HCT116 (cell line): ENCODE data around the gene PPHLN1. TPM values are rescaled to one million over a fixed set of nuclear protein-coding genes. Genes with fewer than 3 reads are reported as not detected.

Experiments used
- ATAC-seq: fragments of 200-7000 bp; cut with Tn5 transposase; 2 replicates; pipeline ENCODE4 v1.9.1; 2020; ENCODE audit warnings: mild to moderate bottlenecking, moderate library complexity
- BruUV-seq: library from RNA; stranded (reverse); fragments of 400-500 nt; replicated peaks from 2 replicates; lab custom pipeline; 2021; lab: Mats Ljungman, UMichigan
- CTCF ChIA-PET: fragments of 300-600 bp; sonication (Branson Sonifier 250); formaldehyde crosslinking; loops from one replicate; lab custom pipeline; 2021; ENCODE audit warnings: antibody characterized with exemption; lab: Charles Lee
- POLR2A ChIA-PET: fragments of 300-600, 350-600 bp; sonication (Branson Sonifier 250); formaldehyde crosslinking; loops from one replicate; lab custom pipeline; 2021; ENCODE audit warnings: antibody characterized with exemption; lab: Charles Lee
- RAD21 ChIA-PET, 2 experiments: fragments of 300-600 bp; sonication (Branson Sonifier 250); formaldehyde crosslinking; loops; one replicate each; lab custom pipeline; 2023; ENCODE audit warnings: low total read pairs in 2 of 2; ENCODE audit not compliant: uncharacterized antibody in 2 of 2, unreplicated experiment in 2 of 2, low non-redundant PET in 1 of 2; lab: Charles Lee
- DNase-seq: peaks from one replicate; pipeline ENCODE4 v3.0.0-alpha.2; 2010; ENCODE audit warnings: low read depth, low spot score
- H2AFZ ChIP-seq: fragments of 200-600 bp; shearing (Covaris generic), sonication (generic); 2 replicates; pipeline ENCODE4 v1.6.1; 2017; ENCODE audit warnings: low read depth, mixed run types, mixed read lengths, antibody characterized with exemption, low read length; ENCODE audit not compliant: poor library complexity, severe bottlenecking
- H3K27ac ChIP-seq: 2 replicates; pipeline ENCODE4 v1.5.1; 2012; ENCODE audit warnings: low read depth, low read length
- H3K27me3 ChIP-seq: fragments of 200-600 bp; sonication (generic); 2 replicates; pipeline ENCODE4 v1.6.1; 2016; ENCODE audit warnings: mixed run types, low read length, mixed read lengths; ENCODE audit not compliant: insufficient read depth
- H3K36me3 ChIP-seq, 2 experiments: fragments of 200-500 bp in 1 of 2; fragments of 200-600 bp in 1 of 2; sonication (Bioruptor generic) in 1 of 2; sonication (generic) in 1 of 2; 2 replicates each; pipeline versions ENCODE4 v1.5.1 to v1.6.1; 2014 to 2016; ENCODE audit warnings: low read length in 2 of 2, inconsistent platforms in 1 of 2, mixed read lengths in 1 of 2, mixed run types in 1 of 2; ENCODE audit not compliant: insufficient read depth in 2 of 2, control insufficient read depth in 1 of 2
- H3K4me1 ChIP-seq, 2 experiments: fragments of 200-600 bp in 1 of 2; sonication (generic) in 1 of 2; 2 replicates each; pipeline versions ENCODE4 v1.5.1 to v1.6.1; 2012 to 2017; ENCODE audit warnings: low read length in 2 of 2, inconsistent platforms in 1 of 2, mild to moderate bottlenecking in 1 of 2, mixed read lengths in 1 of 2, mixed run types in 1 of 2, moderate library complexity in 1 of 2; ENCODE audit not compliant: insufficient read depth in 2 of 2, control insufficient read depth in 1 of 2
- H3K4me2 ChIP-seq: fragments of 200-600 bp; sonication (generic); 2 replicates; pipeline ENCODE4 v1.6.1; 2017; ENCODE audit warnings: mixed run types, low read length, mixed read lengths
- H3K4me3 ChIP-seq, 2 experiments: fragments of 200-600 bp in 1 of 2; sonication (generic) in 1 of 2; replicated peaks in 1 of 2; 2 replicates each; pipeline ENCODE4 v1.5.1; 2011 to 2016; ENCODE audit warnings: low read length in 2 of 2, control low read depth in 1 of 2, low read depth in 1 of 2, mild to moderate bottlenecking in 1 of 2, mixed read lengths in 1 of 2, mixed run types in 1 of 2
- H3K79me2 ChIP-seq: fragments of 200-600 bp; sonication (generic); 2 replicates; pipeline ENCODE4 v1.6.1; 2017; ENCODE audit warnings: mild to moderate bottlenecking, mixed run types, low read length, moderate library complexity, mixed read lengths; ENCODE audit not compliant: insufficient read depth
- H3K9ac ChIP-seq: fragments of 200-600 bp; sonication (generic); 2 replicates; pipeline ENCODE4 v1.6.1; 2016; ENCODE audit warnings: low read length, mixed read lengths
- H3K9me2 ChIP-seq: fragments of 200-600 bp; sonication (generic), shearing (Covaris generic); 2 replicates; pipeline ENCODE4 v1.6.1; 2017; ENCODE audit warnings: mixed run types, mild to moderate bottlenecking, moderate library complexity; ENCODE audit not compliant: insufficient read depth
- H3K9me3 ChIP-seq, 2 experiments: fragments of 200-500 bp in 1 of 2; fragments of 200-600 bp in 1 of 2; sonication (Bioruptor generic) in 1 of 2; sonication (generic) in 1 of 2; 2 replicates each; pipeline ENCODE4 v1.6.1; 2014 to 2017; ENCODE audit warnings: low read length in 2 of 2, mixed read lengths in 2 of 2, inconsistent platforms in 1 of 2, low read depth in 1 of 2, mild to moderate bottlenecking in 1 of 2, mixed run types in 1 of 2, moderate library complexity in 1 of 2; ENCODE audit not compliant: control insufficient read depth in 1 of 2, insufficient read depth in 1 of 2
- H4K20me1 ChIP-seq: fragments of 200-600 bp; sonication (generic), shearing (Covaris generic); 2 replicates; pipeline ENCODE4 v1.6.1; 2017; ENCODE audit warnings: mixed run types, mild to moderate bottlenecking, moderate library complexity; ENCODE audit not compliant: insufficient read depth
- CBX3 ChIP-seq: IDR thresholded peaks from 2 replicates; pipeline ENCODE4 v1.6.1; 2012; ENCODE audit warnings: low read depth
- CEBPB ChIP-seq: IDR thresholded peaks from 2 replicates; pipeline ENCODE4 v1.6.1; 2012; ENCODE audit warnings: low read depth
- EGR1 ChIP-seq: IDR thresholded peaks from 2 replicates; pipeline ENCODE4 v1.6.1; 2012; ENCODE audit warnings: low read depth
- EZH2 ChIP-seq: fragments of 200-600 bp; sonication (generic); IDR thresholded peaks from 2 replicates; pipeline ENCODE4 v1.6.1; 2017; ENCODE audit warnings: antibody characterized with exemption, mixed run types
- JUND ChIP-seq: IDR thresholded peaks from 2 replicates; pipeline ENCODE4 v1.6.1; 2012
- MAX ChIP-seq: IDR thresholded peaks from 2 replicates; pipeline ENCODE4 v1.6.1; 2012
- POLR2A ChIP-seq: IDR thresholded peaks from 2 replicates; pipeline ENCODE4 v1.7.0; 2011; ENCODE audit warnings: borderline replicate concordance; ENCODE audit not compliant: insufficient read depth, insufficient read length; ENCODE audit errors: extremely low read depth
- POLR2AphosphoS5 ChIP-seq: IDR thresholded peaks from 2 replicates; pipeline ENCODE4 v1.6.1; 2011; ENCODE audit warnings: mild to moderate bottlenecking, low read depth, low read length, moderate library complexity
- SIN3A ChIP-seq: IDR thresholded peaks from 2 replicates; pipeline ENCODE4 v1.6.1; 2012; ENCODE audit warnings: low read depth
- SP1 ChIP-seq: IDR thresholded peaks from 2 replicates; pipeline ENCODE4 v1.6.1; 2012; ENCODE audit warnings: low read depth
- SRF ChIP-seq: IDR thresholded peaks from 2 replicates; pipeline ENCODE4 v1.6.1; 2012; ENCODE audit warnings: low read depth
- TCF7L2 ChIP-seq: IDR thresholded peaks from 2 replicates; pipeline ENCODE4 v1.7.0; 2011; ENCODE audit warnings: borderline replicate concordance, inconsistent platforms; ENCODE audit not compliant: insufficient read depth, insufficient read length; ENCODE audit errors: extremely low read depth
- YY1 ChIP-seq: IDR thresholded peaks from 2 replicates; pipeline ENCODE4 v1.6.1; 2011; ENCODE audit warnings: low read length, low read depth, moderate library complexity, mild to moderate bottlenecking; ENCODE audit not compliant: insufficient replicate concordance; ENCODE audit errors: extremely low read depth
- ZBTB33 ChIP-seq: IDR thresholded peaks from 2 replicates; pipeline ENCODE4 v1.6.1; 2011; ENCODE audit warnings: mild to moderate bottlenecking, low read length, moderate library complexity; ENCODE audit not compliant: insufficient replicate concordance; ENCODE audit errors: extremely low read depth
- ZFX ChIP-seq: fragments of 450-650 bp; IDR thresholded peaks from 2 replicates; pipeline ENCODE4 v1.6.1; 2017
- ZNF274 ChIP-seq: fragments of 200-500 bp; sonication (Bioruptor generic); IDR thresholded peaks from 2 replicates; pipeline ENCODE4 v1.6.1; 2014; ENCODE audit warnings: mild to moderate bottlenecking, low read depth, low read length, inconsistent platforms
- intact Hi-C: fragments of 100-400 bp; cut with micrococcal nuclease; formaldehyde crosslinking; loops from 2 replicates; pipeline ENCODE4 v1.10.0; 2022
- total RNA-seq: library from RNA; stranded (reverse); gene quantifications from one replicate; pipeline ENCODE4 v1.2.1, GENCODE V29; 2021; ENCODE audit not compliant: unreplicated experiment
- TF ChIP-seq, protein P1 (sequence below), 3 experiments: fragments of 200-600 bp in 1 of 3; sonication (generic) in 1 of 3; IDR thresholded peaks in 2 of 3; conservative IDR thresholded peaks in 1 of 3; 2 replicates each; pipeline ENCODE4 v1.5.1; 2012 to 2017; ENCODE audit warnings: low read depth in 2 of 3, low read length in 2 of 3, antibody characterized with exemption in 1 of 3, borderline replicate concordance in 1 of 3, control low read depth in 1 of 3, mild to moderate bottlenecking in 1 of 3, mixed read lengths in 1 of 3, mixed run types in 1 of 3, moderate library complexity in 1 of 3; ENCODE audit not compliant: insufficient read depth in 1 of 3
- TF ChIP-seq, protein P2 (sequence below): IDR thresholded peaks from 2 replicates; pipeline ENCODE4 v1.6.1; 2012; ENCODE audit warnings: low read depth

The PPHLN1 gene
- total RNA-seq, 1 experiment from 2014 or later, result 57.4 TPM

GRCh38 chr12:42278128-42278510 is 47.8 kb upstream of the PPHLN1 start (continued):
- TF ChIP-seq POLR2AphosphoS5 (no peak), SIN3A (no peak), TCF7L2 (no peak), ZFX (no peak), POLR2A (no peak), ZNF274 (no peak), CEBPB (no peak)
- TF ChIP-seq, all 23 proteins: peak for 0

- Histone ChIP-seq H3K4me2 (no peak overlapping the region), H3K9me3 (no peaks in the 10 kb centered on the region), H3K4me3 (no peak overlapping the region), H3K4me1 (no peaks in the 10 kb centered on the region), H3K79me2 (no peaks in the 10 kb centered on the region), H3K9me2 (no peaks in the 10 kb centered on the region), H4K20me1 (no peaks in the 10 kb centered on the region), H3K27me3 (no peaks in the 10 kb centered on the region), H3K36me3 (no peaks in the 10 kb centered on the region), H3K9ac (no peak overlapping the region), H3K27ac (no peak overlapping the region), H2AFZ (no peak overlapping the region)
- ATAC-seq, result no peak
- BruUV-seq, result no TSS peak
- POLR2A ChIA-PET, result no interaction called here
- CTCF ChIA-PET, result no interaction called here
- no peak for DNase-seq
- intact Hi-C loops, result no loop called here
- RAD21 ChIA-PET, result no interaction called here
- TF ChIP-seq EZH2, result no peak
- TF ChIP-seq ZNF274, result no peak
- no peak for TF ChIP-seq SRF
- TF ChIP-seq, protein P1, sequence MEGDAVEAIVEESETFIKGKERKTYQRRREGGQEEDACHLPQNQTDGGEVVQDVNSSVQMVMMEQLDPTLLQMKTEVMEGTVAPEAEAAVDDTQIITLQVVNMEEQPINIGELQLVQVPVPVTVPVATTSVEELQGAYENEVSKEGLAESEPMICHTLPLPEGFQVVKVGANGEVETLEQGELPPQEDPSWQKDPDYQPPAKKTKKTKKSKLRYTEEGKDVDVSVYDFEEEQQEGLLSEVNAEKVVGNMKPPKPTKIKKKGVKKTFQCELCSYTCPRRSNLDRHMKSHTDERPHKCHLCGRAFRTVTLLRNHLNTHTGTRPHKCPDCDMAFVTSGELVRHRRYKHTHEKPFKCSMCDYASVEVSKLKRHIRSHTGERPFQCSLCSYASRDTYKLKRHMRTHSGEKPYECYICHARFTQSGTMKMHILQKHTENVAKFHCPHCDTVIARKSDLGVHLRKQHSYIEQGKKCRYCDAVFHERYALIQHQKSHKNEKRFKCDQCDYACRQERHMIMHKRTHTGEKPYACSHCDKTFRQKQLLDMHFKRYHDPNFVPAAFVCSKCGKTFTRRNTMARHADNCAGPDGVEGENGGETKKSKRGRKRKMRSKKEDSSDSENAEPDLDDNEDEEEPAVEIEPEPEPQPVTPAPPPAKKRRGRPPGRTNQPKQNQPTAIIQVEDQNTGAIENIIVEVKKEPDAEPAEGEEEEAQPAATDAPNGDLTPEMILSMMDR (IDR thresholded peaks at IDR 0.05 in 2 of 3, conservative IDR thresholded peaks at IDR 0.05 in 1 of 3; ENCODE audit: borderline replicate concordance in 1 of 3, insufficient read depth in 1 of 3, low read depth in 2 of 3, low read length in 2 of 3), result no peak
- TF ChIP-seq YY1, result no peak
- TF ChIP-seq TCF7L2, result no peak
- no peak for TF ChIP-seq ZBTB33
- no peak for TF ChIP-seq POLR2A
- TF ChIP-seq, protein P2, sequence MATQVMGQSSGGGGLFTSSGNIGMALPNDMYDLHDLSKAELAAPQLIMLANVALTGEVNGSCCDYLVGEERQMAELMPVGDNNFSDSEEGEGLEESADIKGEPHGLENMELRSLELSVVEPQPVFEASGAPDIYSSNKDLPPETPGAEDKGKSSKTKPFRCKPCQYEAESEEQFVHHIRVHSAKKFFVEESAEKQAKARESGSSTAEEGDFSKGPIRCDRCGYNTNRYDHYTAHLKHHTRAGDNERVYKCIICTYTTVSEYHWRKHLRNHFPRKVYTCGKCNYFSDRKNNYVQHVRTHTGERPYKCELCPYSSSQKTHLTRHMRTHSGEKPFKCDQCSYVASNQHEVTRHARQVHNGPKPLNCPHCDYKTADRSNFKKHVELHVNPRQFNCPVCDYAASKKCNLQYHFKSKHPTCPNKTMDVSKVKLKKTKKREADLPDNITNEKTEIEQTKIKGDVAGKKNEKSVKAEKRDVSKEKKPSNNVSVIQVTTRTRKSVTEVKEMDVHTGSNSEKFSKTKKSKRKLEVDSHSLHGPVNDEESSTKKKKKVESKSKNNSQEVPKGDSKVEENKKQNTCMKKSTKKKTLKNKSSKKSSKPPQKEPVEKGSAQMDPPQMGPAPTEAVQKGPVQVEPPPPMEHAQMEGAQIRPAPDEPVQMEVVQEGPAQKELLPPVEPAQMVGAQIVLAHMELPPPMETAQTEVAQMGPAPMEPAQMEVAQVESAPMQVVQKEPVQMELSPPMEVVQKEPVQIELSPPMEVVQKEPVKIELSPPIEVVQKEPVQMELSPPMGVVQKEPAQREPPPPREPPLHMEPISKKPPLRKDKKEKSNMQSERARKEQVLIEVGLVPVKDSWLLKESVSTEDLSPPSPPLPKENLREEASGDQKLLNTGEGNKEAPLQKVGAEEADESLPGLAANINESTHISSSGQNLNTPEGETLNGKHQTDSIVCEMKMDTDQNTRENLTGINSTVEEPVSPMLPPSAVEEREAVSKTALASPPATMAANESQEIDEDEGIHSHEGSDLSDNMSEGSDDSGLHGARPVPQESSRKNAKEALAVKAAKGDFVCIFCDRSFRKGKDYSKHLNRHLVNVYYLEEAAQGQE, result no peak
- TF ChIP-seq EGR1, result no peak
- TF ChIP-seq CBX3, result no peak
- no peak for TF ChIP-seq JUND
- TF ChIP-seq SIN3A, result no peak
- TF ChIP-seq SP1, result no peak
- no peak for TF ChIP-seq POLR2AphosphoS5
- TF ChIP-seq MAX, result no peak
These were observed 44.7 kb upstream of the PPHLN1 start for GRCh38 chr12:42281278-42281677.
